Measurements from ENCODE around the gene C10orf71. TPM values are rescaled to one million over a fixed set of nuclear protein-coding genes. Genes with fewer than 3 reads are reported as not detected.

C10orf71 gene
- total RNA-seq, 1 experiment from 2014 or later: not detected

- no peaks in the 10 kb centered on the region for H3K9me3 Mint-ChIP-seq (ENCODE audit: low read depth, unreplicated experiment)
- H3K4me1 Mint-ChIP-seq (ENCODE audit: low read depth, unreplicated experiment): no peaks in the 10 kb centered on the region
- no peak overlapping the region for H3K27ac Mint-ChIP-seq (ENCODE audit: unreplicated experiment)
- TF ChIP-seq CTCF (IDR thresholded peaks at IDR 0.05; ENCODE audit: unreplicated experiment): no peak
- no TSS peak for BruUV-seq (replicated peaks)
- CTCF ChIA-PET: no interaction called here
- peaks cover 81% of the 10 kb centered on the region for H3K27me3 Mint-ChIP-seq (ENCODE audit: unreplicated experiment)
- no peak for DNase-seq
- no peaks in the 10 kb centered on the region for H3K36me3 Mint-ChIP-seq (ENCODE audit: insufficient read depth, unreplicated experiment)
- H3K4me3 Mint-ChIP-seq (ENCODE audit: low read depth, unreplicated experiment): no peak overlapping the region
- intact Hi-C loops (cut with micrococcal nuclease; ENCODE audit: unreplicated experiment): no loop called here
Observed at GRCh38 chr10:49293208-49293603, 5.8 kb upstream of the C10orf71 start.

GRCh38 chr10:49294731-49295130 lies 4.2 kb upstream of the C10orf71 start:
- Mint-ChIP-seq H3K36me3 (ENCODE audit: insufficient read depth, unreplicated experiment) (no peaks in the 10 kb centered on the region), H3K9me3 (ENCODE audit: low read depth, unreplicated experiment) (no peaks in the 10 kb centered on the region), H3K4me3 (ENCODE audit: low read depth, unreplicated experiment) (no peak overlapping the region), H3K27me3 (ENCODE audit: unreplicated experiment) (peaks cover 84% of the 10 kb centered on the region), H3K4me1 (ENCODE audit: low read depth, unreplicated experiment) (no peaks in the 10 kb centered on the region), H3K27ac (ENCODE audit: unreplicated experiment) (no peak overlapping the region)
- CTCF ChIA-PET: no interaction called here
- DNase-seq: no peak
- intact Hi-C loops (cut with micrococcal nuclease; ENCODE audit: unreplicated experiment): no loop called here
- BruUV-seq (replicated peaks): no TSS peak
- no peak for TF ChIP-seq CTCF (IDR thresholded peaks at IDR 0.05; ENCODE audit: unreplicated experiment)

GRCh38 chr10:49295297-49295696 lies 3.7 kb upstream of the C10orf71 start:
- Mint-ChIP-seq H3K9me3 (ENCODE audit: low read depth, unreplicated experiment) (no peaks in the 10 kb centered on the region), H3K27ac (ENCODE audit: unreplicated experiment) (no peak overlapping the region), H3K36me3 (ENCODE audit: insufficient read depth, unreplicated experiment) (no peaks in the 10 kb centered on the region), H3K4me3 (ENCODE audit: low read depth, unreplicated experiment) (no peak overlapping the region), H3K4me1 (ENCODE audit: low read depth, unreplicated experiment) (no peaks in the 10 kb centered on the region), H3K27me3 (ENCODE audit: unreplicated experiment) (peaks cover 80% of the 10 kb centered on the region)
- BruUV-seq (replicated peaks): no TSS peak
- CTCF ChIA-PET: no interaction called here
- intact Hi-C loops (cut with micrococcal nuclease; ENCODE audit: unreplicated experiment): no loop called here
- DNase-seq: no peak
- no peak for TF ChIP-seq CTCF (IDR thresholded peaks at IDR 0.05; ENCODE audit: unreplicated experiment)

GRCh38 chr10:49296382-49296781 lies 2.6 kb upstream of the C10orf71 start:
- H3K27me3 Mint-ChIP-seq (ENCODE audit: unreplicated experiment): peaks cover 77% of the 10 kb centered on the region
- no peaks in the 10 kb centered on the region for H3K36me3 Mint-ChIP-seq (ENCODE audit: insufficient read depth, unreplicated experiment)
- TF ChIP-seq CTCF (IDR thresholded peaks at IDR 0.05; ENCODE audit: unreplicated experiment): no peak
- BruUV-seq (replicated peaks): no TSS peak
- intact Hi-C loops (cut with micrococcal nuclease; ENCODE audit: unreplicated experiment): no loop called here
- no peaks in the 10 kb centered on the region for H3K4me1 Mint-ChIP-seq (ENCODE audit: low read depth, unreplicated experiment)
- no peak for DNase-seq
- H3K4me3 Mint-ChIP-seq (ENCODE audit: low read depth, unreplicated experiment): no peak overlapping the region
- H3K27ac Mint-ChIP-seq (ENCODE audit: unreplicated experiment): no peak overlapping the region
- CTCF ChIA-PET: no interaction called here
- H3K9me3 Mint-ChIP-seq (ENCODE audit: low read depth, unreplicated experiment): no peaks in the 10 kb centered on the region

GRCh38 chr10:49296836-49297235 lies 2.1 kb upstream of the C10orf71 start:
- no peaks in the 10 kb centered on the region for H3K4me1 Mint-ChIP-seq (ENCODE audit: low read depth, unreplicated experiment)
- no peak overlapping the region for H3K27ac Mint-ChIP-seq (ENCODE audit: unreplicated experiment)
- BruUV-seq (replicated peaks): no TSS peak
- H3K36me3 Mint-ChIP-seq (ENCODE audit: insufficient read depth, unreplicated experiment): no peaks in the 10 kb centered on the region
- intact Hi-C loops (cut with micrococcal nuclease; ENCODE audit: unreplicated experiment): no loop called here
- TF ChIP-seq CTCF (IDR thresholded peaks at IDR 0.05; ENCODE audit: unreplicated experiment): no peak
- CTCF ChIA-PET: no interaction called here
- peaks cover 77% of the 10 kb centered on the region for H3K27me3 Mint-ChIP-seq (ENCODE audit: unreplicated experiment)
- DNase-seq: no peak
- no peak overlapping the region for H3K4me3 Mint-ChIP-seq (ENCODE audit: low read depth, unreplicated experiment)
- no peaks in the 10 kb centered on the region for H3K9me3 Mint-ChIP-seq (ENCODE audit: low read depth, unreplicated experiment)
